ENCODE data around the gene UGT1A4.

UGT1A4 gene

DNA sequence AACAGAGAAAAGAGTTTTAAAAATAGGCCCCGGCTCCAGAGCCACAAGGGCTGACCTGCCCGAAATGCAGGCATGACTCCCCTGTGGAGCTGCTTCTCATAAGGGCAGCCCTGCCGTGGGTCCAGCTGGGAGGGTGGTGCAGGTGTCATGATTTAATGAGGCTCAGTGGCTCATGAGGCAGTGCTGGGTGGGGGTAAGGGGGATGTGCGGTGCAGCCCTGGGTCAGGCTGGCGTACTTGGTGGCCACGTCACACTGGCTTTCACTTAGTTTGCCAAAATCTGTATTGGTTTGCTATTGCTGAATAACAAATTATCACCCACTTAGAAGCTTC is 102.2 kb downstream of the UGT1A4 start:
- H3K27ac ChIP-seq (ENCODE audit: low read depth, low read length, severe bottlenecking), result no peak overlapping the region
- no peaks in the 10 kb centered on the region for H3K36me3 ChIP-seq (ENCODE audit: control insufficient read depth, insufficient read depth, low read length)
- no peaks in the 10 kb centered on the region for H3K9me3 ChIP-seq (ENCODE audit: control insufficient read depth, low read length)
- no peaks in the 10 kb centered on the region for H3K4me1 ChIP-seq (ENCODE audit: control insufficient read depth, insufficient read depth, low read length, poor library complexity, severe bottlenecking)
- H3K4me3 ChIP-seq (ENCODE audit: extremely low read depth, insufficient read depth, low read length, poor library complexity, severe bottlenecking), result no peak overlapping the region
- 82 to 85% methylated on average over 3 of the region's 6 CpGs for WGBS, 2 experiments (ENCODE audit: insufficient coverage in 2 of 2)

DNA sequence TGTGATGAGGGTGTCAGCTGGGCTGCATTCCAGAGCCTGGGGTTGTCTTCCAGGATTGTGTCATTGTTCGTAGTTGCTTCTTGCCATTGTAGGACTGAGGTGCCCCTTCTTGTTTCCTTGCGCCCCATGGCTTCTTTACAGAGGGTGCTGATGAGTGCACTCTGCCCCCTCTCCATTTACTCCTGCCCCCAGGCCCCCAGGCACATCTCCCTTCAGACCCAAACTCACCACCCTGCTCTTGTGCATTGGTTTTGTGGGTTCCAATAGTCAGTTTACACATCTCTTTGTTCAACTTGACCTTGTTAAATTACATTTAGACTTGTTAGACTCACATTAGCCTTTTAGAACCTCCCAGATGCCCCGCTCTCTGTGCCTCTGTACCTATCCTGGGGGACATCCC is 102.7 kb downstream of the UGT1A4 start:
- 90 to 91% methylated on average over 3 of the region's 3 CpGs for WGBS, 2 experiments (ENCODE audit: insufficient coverage in 2 of 2)
- H3K9me3 ChIP-seq (ENCODE audit: control insufficient read depth, low read length), result peaks cover under 1% of the 10 kb centered on the region

DNA sequence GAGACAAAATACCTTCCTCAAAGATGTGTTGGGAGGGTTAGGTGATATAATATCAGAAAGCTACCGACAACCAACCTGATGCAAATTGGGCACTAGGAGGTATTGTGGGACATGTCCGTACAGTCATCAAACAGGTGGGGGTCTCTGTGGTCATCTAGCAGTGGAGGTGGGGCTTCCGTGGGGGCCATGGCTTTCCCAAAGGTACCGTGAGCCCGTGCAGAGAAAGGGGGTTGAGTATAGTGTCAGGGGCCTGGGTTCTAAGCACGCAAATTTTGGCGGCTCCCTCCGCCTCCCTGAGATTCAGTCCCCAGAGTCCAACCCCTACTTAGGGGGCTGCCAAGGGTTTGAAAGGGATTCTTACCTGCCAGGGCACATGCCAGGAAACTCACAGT is 103.2 kb downstream of the UGT1A4 start:
- Histone ChIP-seq H3K36me3 (ENCODE audit: control insufficient read depth, insufficient read depth, low read length) (no peaks in the 10 kb centered on the region), H3K4me3 (ENCODE audit: extremely low read depth, insufficient read depth, low read length, poor library complexity, severe bottlenecking) (no peak overlapping the region), H3K4me1 (ENCODE audit: control insufficient read depth, insufficient read depth, low read length, poor library complexity, severe bottlenecking) (no peaks in the 10 kb centered on the region), H3K9me3 (ENCODE audit: control insufficient read depth, low read length) (peaks cover 4% of the 10 kb centered on the region), H3K27ac (ENCODE audit: low read depth, low read length, severe bottlenecking) (no peak overlapping the region)
- 94 to 98% methylated on average over 5 to 8 of the region's 8 CpGs for WGBS, 2 experiments (ENCODE audit: insufficient coverage in 2 of 2)

More for the DNA sequence above, 102.7 kb downstream of the UGT1A4 start:
- H3K4me1 ChIP-seq (ENCODE audit: control insufficient read depth, insufficient read depth, low read length, poor library complexity, severe bottlenecking), result no peaks in the 10 kb centered on the region
- H3K27ac ChIP-seq (ENCODE audit: low read depth, low read length, severe bottlenecking), result no peak overlapping the region
- no peaks in the 10 kb centered on the region for H3K36me3 ChIP-seq (ENCODE audit: control insufficient read depth, insufficient read depth, low read length)
- H3K4me3 ChIP-seq (ENCODE audit: extremely low read depth, insufficient read depth, low read length, poor library complexity, severe bottlenecking), result no peak overlapping the region

DNA sequence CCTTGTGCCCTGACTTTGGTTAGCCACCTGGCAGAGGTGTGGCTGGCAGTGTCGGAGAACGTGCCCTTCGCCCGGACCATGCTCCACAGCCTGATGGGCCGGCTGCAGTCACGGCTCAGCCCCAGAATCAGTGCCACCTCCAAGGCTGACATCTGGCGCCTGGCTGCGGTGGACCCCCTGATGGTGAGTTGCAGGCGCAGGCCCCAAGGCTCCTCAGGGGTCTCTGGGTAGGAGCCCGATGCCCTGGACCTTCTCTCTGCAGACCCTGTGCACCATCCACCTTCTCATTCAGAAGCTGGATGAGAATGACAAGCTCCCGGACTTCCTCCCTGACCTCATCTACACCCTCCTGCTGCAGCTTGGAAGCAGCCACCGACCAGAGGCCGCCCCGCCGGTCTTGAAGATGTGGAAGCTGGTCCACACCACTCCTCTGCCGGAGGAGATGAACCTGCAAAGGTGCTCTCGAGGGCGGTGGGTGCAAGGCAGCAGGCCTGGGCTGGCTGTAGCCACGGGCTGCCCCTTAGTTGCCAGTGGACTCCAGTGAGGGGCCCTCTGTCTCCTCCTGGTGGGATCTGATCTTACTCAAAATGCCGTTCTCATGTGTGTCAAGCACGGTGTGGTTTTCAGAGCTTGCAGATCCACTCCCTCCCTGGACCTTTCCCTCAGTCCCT is 103.7 kb downstream of the UGT1A4 start:
- Histone ChIP-seq H3K27ac (ENCODE audit: low read depth, low read length, severe bottlenecking) (no peak overlapping the region), H3K4me1 (ENCODE audit: control insufficient read depth, insufficient read depth, low read length, poor library complexity, severe bottlenecking) (no peaks in the 10 kb centered on the region), H3K36me3 (ENCODE audit: control insufficient read depth, insufficient read depth, low read length) (no peaks in the 10 kb centered on the region), H3K4me3 (ENCODE audit: extremely low read depth, insufficient read depth, low read length, poor library complexity, severe bottlenecking) (no peak overlapping the region), H3K9me3 (ENCODE audit: control insufficient read depth, low read length) (peaks cover 4% of the 10 kb centered on the region)
- WGBS, 2 experiments (ENCODE audit: insufficient coverage in 2 of 2), result 88 to 92% methylated on average over 20 to 21 of the region's 21 CpGs

All from mesodermal cell (in vitro differentiated cells).